Uterine smooth muscle cell (primary cell): ENCODE data around the gene GPR173. TPM values are rescaled to one million over a fixed set of nuclear protein-coding genes. Genes with fewer than 3 reads are reported as not detected.

Source experiments
- total RNA-seq: library from RNA; depleted of rRNA; stranded (reverse); fragments of >200 nt; gene quantifications from 2 replicates; pipeline ENCODE4 v1.2.3, GENCODE V29; 2014

Gene GPR173
- 2.5 and 3.1 TPM in 2 replicates for total RNA-seq

GRCh38 chrX:53048169-53049126 lies at the start of gene GPR173:
Gene GPR173 (plus strand): TSS chrX:53048789. CDS start chrX:53076622, 27,833 bp downstream.

GRCh38 chrX:53081925-53082772 lies 33.6 kb downstream of the GPR173 start, which contains the start of gene TSPYL2:
Gene TSPYL2 (plus strand): TSS chrX:53082367. CDS start chrX:53082499, 132 bp downstream.

GRCh38 chrX:53093748-53094581 lies 45.4 kb downstream of the GPR173 start, which contains the start of gene KANTR:
Gene KANTR (plus strand): TSS chrX:53094142. CDS start chrX:53124273, 30,131 bp downstream.

Other genes starting within 250 kb of the GPR173 start
- gene XAGE5, start 237.5 kb upstream of the GPR173 start, total RNA-seq = not detected in 2 replicates
- not detected in 2 replicates for gene XAGE3, start 180.7 kb upstream of the GPR173 start, total RNA-seq
- gene FAM156B, start 151.5 kb upstream of the GPR173 start, total RNA-seq = 17.2 and 18.8 TPM in 2 replicates
- gene FAM156A, start 90.3 kb upstream of the GPR173 start, total RNA-seq = 11.0 and 11.6 TPM in 2 replicates
- gene TSPYL2, start 33.6 kb downstream of the GPR173 start, total RNA-seq = 18.6 and 25.2 TPM in 2 replicates
- gene KANTR, start 45.4 kb downstream of the GPR173 start, total RNA-seq = 10.1 and 10.3 TPM in 2 replicates
- gene KDM5C, start 176.4 kb downstream of the GPR173 start, total RNA-seq = 107 and 170 TPM in 2 replicates
- 4.8 and 5.1 TPM in 2 replicates for gene IQSEC2, start 232.8 kb downstream of the GPR173 start, total RNA-seq